GM23338 (cell line): ENCODE results near the gene NFKB1. TPM values are rescaled to one million over a fixed set of nuclear protein-coding genes. Genes with fewer than 3 reads are reported as not detected.

Experiments used
- ATAC-seq: fragments of 200-7000 bp; cut with Tn5 transposase; 3 replicates; pipeline ENCODE4 v1.9.1; 2020
- DNase-seq: peaks from one replicate; pipeline ENCODE4 v3.0.0-alpha.2; 2015; ENCODE audit warnings: low spot score
- H2AFZ ChIP-seq: fragments of 200-600 bp; sonication (generic); 2 replicates; pipeline ENCODE4 v1.8.0; 2016; ENCODE audit warnings: antibody characterized with exemption, mild to moderate bottlenecking, moderate library complexity
- H3F3A ChIP-seq: fragments of 200-600 bp; sonication (generic); replicated peaks from 2 replicates; pipeline ENCODE4 v1.8.0; 2017; ENCODE audit warnings: antibody characterized with exemption, mixed run types, low read depth
- H3K27ac ChIP-seq: fragments of 200-600 bp; sonication (generic); 2 replicates; pipeline ENCODE4 v1.6.1; 2016; ENCODE audit warnings: low read depth
- H3K27me3 ChIP-seq: fragments of 200-600 bp; sonication (generic); 2 replicates; pipeline ENCODE4 v1.8.0; 2016; ENCODE audit warnings: mild to moderate bottlenecking, mixed run types, moderate library complexity; ENCODE audit not compliant: insufficient read depth
- H3K36me3 ChIP-seq: fragments of 200-600 bp; sonication (generic); 2 replicates; pipeline ENCODE4 v1.8.0; 2016; ENCODE audit warnings: mild to moderate bottlenecking; ENCODE audit not compliant: insufficient read depth
- H3K4me1 ChIP-seq: fragments of 200-600 bp; sonication (generic); 2 replicates; pipeline ENCODE4 v1.8.0; 2016; ENCODE audit warnings: mild to moderate bottlenecking, moderate library complexity; ENCODE audit not compliant: insufficient read depth
- H3K4me2 ChIP-seq: fragments of 200-600 bp; sonication (generic); 2 replicates; pipeline ENCODE4 v1.7.1; 2017; ENCODE audit warnings: mixed run types
- H3K4me3 ChIP-seq: fragments of 200-600 bp; sonication (generic); 2 replicates; pipeline ENCODE4 v1.6.1; 2016; ENCODE audit warnings: mixed run types
- H3K79me2 ChIP-seq: fragments of 200-600 bp; sonication (generic); replicated peaks from 2 replicates; pipeline ENCODE4 v1.8.0; 2017; ENCODE audit warnings: mild to moderate bottlenecking; ENCODE audit not compliant: insufficient read depth
- H3K9me2 ChIP-seq: fragments of 200-600 bp; sonication (generic); 2 replicates; pipeline ENCODE4 v1.8.0; 2017; ENCODE audit not compliant: insufficient read depth
- H4K20me1 ChIP-seq: fragments of 200-600 bp; sonication (generic); replicated peaks from 2 replicates; pipeline ENCODE4 v1.8.0; 2017; ENCODE audit warnings: mild to moderate bottlenecking; ENCODE audit not compliant: insufficient read depth
- H3K27ac Mint-ChIP-seq: 2 replicates; pipeline ENCODE4 v1.8.0; 2020; ENCODE audit warnings: inconsistent platforms, mild to moderate bottlenecking, moderate library complexity, mixed read lengths
- H3K27me3 Mint-ChIP-seq: 3 replicates; pipeline ENCODE4 v1.8.0; 2022; ENCODE audit warnings: low read depth, mild to moderate bottlenecking, moderate library complexity, mixed read lengths, inconsistent platforms; ENCODE audit not compliant: insufficient read depth, poor library complexity
- H3K36me3 Mint-ChIP-seq: 3 replicates; pipeline ENCODE4 v1.8.0; 2021; ENCODE audit warnings: low read depth, mild to moderate bottlenecking, inconsistent platforms, moderate library complexity, mixed read lengths
- H3K4me1 Mint-ChIP-seq: 3 replicates; pipeline ENCODE4 v1.8.0; 2020; ENCODE audit warnings: mild to moderate bottlenecking, inconsistent platforms, mixed read lengths
- H3K4me3 Mint-ChIP-seq: 3 replicates; pipeline ENCODE4 v1.8.0; 2021; ENCODE audit warnings: moderate library complexity, mild to moderate bottlenecking, inconsistent platforms, mixed read lengths
- H3K9me3 Mint-ChIP-seq: 3 replicates; pipeline ENCODE4 v1.8.0; 2020; ENCODE audit warnings: moderate library complexity, mild to moderate bottlenecking, inconsistent platforms, mixed read lengths
- EZH2 ChIP-seq: fragments of 200-600 bp; sonication (generic); IDR thresholded peaks from one replicate; pipeline ENCODE4 v1.8.0; 2017; ENCODE audit warnings: antibody characterized with exemption, mild to moderate bottlenecking, low read depth; ENCODE audit not compliant: unreplicated experiment
- NANOG ChIP-seq: IDR thresholded peaks from 2 replicates; pipeline ENCODE4 v1.6.1; 2016; ENCODE audit warnings: antibody characterized with exemption, borderline replicate concordance
- POLR2AphosphoS5 ChIP-seq: IDR thresholded peaks from 2 replicates; pipeline ENCODE4 v1.6.1; 2016; ENCODE audit warnings: antibody characterized with exemption, low read depth
- REST ChIP-seq: IDR thresholded peaks from one replicate; pipeline ENCODE4 v1.6.1; 2018; ENCODE audit warnings: antibody characterized with exemption; ENCODE audit not compliant: unreplicated experiment
- ZNF331 ChIP-seq: fragments of 250-450 bp; sonication (Bioruptor Pico); IDR thresholded peaks from 2 replicates; pipeline ENCODE4 v1.5.0; 2020; ENCODE audit warnings: low read depth, mild to moderate bottlenecking, moderate library complexity
- ZNF462 ChIP-seq: fragments of 250-450 bp; sonication (Bioruptor Pico); IDR thresholded peaks from 2 replicates; pipeline ENCODE4 v1.5.0; 2020; ENCODE audit warnings: mild to moderate bottlenecking, moderate library complexity
- polyA plus RNA-seq: library from polyadenylated mRNA; unstranded; fragments of >200 nt; fragmentation: Nextera tagmentation; extraction: Ambion mirVana; gene quantifications from 2 replicates; pipeline ENCODE4 v1.2.1, GENCODE V29; 2016
- total RNA-seq: library from RNA; depleted of rRNA; stranded (reverse); fragments of >200 nt; shearing (Covaris generic); gene quantifications from 2 replicates; pipeline ENCODE4 v1.2.3, GENCODE V29; 2014

Gene NFKB1
- total and polyA plus RNA-seq, 2 experiments from 2014 or later: 0.82 to 4.6 TPM

GRCh38 chr4:102492531-102493241 lies 8.5 kb upstream of the NFKB1 start:
- Mint-ChIP-seq H3K27ac (no peak overlapping the region), H3K36me3 (no peaks in the 10 kb centered on the region), H3K4me1 (peaks cover 20% of the 10 kb centered on the region), H3K9me3 (no peaks in the 10 kb centered on the region), H3K4me3 (no peak overlapping the region), H3K27me3 (no peaks in the 10 kb centered on the region)
- Histone ChIP-seq H4K20me1 (no peaks in the 10 kb centered on the region), H3K27ac (no peak overlapping the region), H3K27me3 (no peaks in the 10 kb centered on the region), H3K36me3 (no peaks in the 10 kb centered on the region), H3K79me2 (no peaks in the 10 kb centered on the region), H3F3A (no peaks in the 10 kb centered on the region), H3K4me3 (no peak overlapping the region), H3K4me2 (no peak overlapping the region; the same call in 1 of the 2 replicates), H3K9me2 (no peaks in the 10 kb centered on the region; the same call in 1 of the 2 replicates), H2AFZ (no peak overlapping the region), H3K4me1 (peaks cover 11% of the 10 kb centered on the region)
- ATAC-seq: no peak
- no peak for DNase-seq
- TF ChIP-seq POLR2AphosphoS5 (no peak), EZH2 (no peak), NANOG (no peak), REST (no peak), ZNF462 (no peak), ZNF331 (CRISPR knock-in tag) (no peak)
